ENCODE measurements around the gene ACADVL.

GRCh38 chr17:7196651-7197401, 22.9 kb upstream of the ACADVL start:
- TF ChIP-seq GABPA (IDR thresholded peaks at IDR 0.05; ENCODE audit: low read depth), result no peak
- no peak for TF ChIP-seq CTCF (IDR thresholded peaks at IDR 0.05)
- TF ChIP-seq POLR2AphosphoS5 (IDR thresholded peaks at IDR 0.05; ENCODE audit: low read depth, low read length), result no peak
- TF ChIP-seq NFIC (IDR thresholded peaks at IDR 0.05; ENCODE audit: borderline replicate concordance), result no peak
- TF ChIP-seq YY1 (IDR thresholded peaks at IDR 0.05; ENCODE audit: low read depth), result no peak
- TF ChIP-seq EP300 (IDR thresholded peaks at IDR 0.05; ENCODE audit: borderline replicate concordance in 1 of 2, low read depth in 1 of 2, low read length in 1 of 2), result no peak
- TF ChIP-seq CHD2 (IDR thresholded peaks at IDR 0.05; ENCODE audit: low read length, partially characterized antibody), result no peak
- no peak for TF ChIP-seq REST (IDR thresholded peaks at IDR 0.05; ENCODE audit: low read depth, low read length)
